Posterior cingulate gyrus (tissue), 11 donors: Measurements from ENCODE around the gene TMA16.
"Not testable (repeated sequence)": the region's sequence is repeated elsewhere in the genome, so short reads cannot be mapped to it uniquely, and the experiment has no call there.

ENCODE experiments used
- DNase-seq, 10 donors: peaks; one replicate each; pipeline versions ENCODE4 v3.0.0 to v3.0.0-alpha.2; 2020 to 2021; ENCODE audit warnings: mixed read lengths in 3 of 10
- intact Hi-C: fragments of 100-400 bp; cut with DNase I; formaldehyde crosslinking; loops from one replicate; pipeline ENCODE4 v1.15.1; 2023

Gene TMA16

DNA sequence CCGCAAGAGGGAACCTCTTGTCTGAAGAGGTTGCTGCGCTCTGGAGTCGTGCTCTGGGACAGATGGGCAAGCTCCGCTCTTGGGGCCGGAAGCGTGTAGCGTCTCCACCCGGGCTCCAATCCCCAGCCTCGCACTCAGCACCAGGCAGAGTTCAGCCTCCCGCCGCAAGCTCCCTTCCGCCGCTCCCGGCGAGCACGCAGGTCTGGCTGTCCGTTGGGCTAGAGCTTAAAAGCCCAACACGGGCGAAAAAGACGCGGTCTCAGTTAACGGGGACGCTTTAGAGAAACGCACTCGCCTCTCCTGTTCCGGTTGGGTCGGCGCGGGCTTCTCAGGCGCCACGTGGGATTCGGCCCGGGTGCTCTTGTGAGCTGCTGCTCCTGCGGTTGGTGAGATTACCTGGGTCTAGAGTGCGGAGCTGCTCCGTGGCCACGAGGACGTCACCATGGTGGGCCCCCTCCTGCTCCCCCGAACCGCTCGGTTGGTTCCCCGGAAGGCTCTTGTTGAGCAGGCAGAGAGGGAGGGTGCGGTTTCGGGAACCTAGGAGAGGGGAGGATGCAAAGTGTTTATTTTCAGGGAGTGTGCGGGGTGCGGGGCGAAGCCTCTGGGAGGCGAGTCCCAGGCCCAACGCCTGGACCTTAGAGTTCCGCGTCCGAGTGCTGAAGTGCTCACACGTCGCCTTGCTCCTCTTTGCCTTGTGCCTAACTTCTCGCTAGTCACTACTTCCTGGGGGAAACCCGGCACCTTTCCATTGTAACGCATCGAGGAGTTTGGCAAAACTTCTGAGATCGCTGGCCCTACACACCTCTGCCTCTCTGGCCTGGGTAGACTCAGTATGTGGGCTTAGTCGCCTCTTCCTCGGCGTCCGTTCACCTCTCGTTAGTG lies at the start of gene TMA16:
TSS of gene TMA16 (plus strand) at position 331 of the 882 bp plus-strand sequence. CDS start at position 443, 112 bp downstream.
- intact Hi-C loops: no loop called here
- peak; percentile 68 to 98 (median 84) for DNase-seq

DNA sequence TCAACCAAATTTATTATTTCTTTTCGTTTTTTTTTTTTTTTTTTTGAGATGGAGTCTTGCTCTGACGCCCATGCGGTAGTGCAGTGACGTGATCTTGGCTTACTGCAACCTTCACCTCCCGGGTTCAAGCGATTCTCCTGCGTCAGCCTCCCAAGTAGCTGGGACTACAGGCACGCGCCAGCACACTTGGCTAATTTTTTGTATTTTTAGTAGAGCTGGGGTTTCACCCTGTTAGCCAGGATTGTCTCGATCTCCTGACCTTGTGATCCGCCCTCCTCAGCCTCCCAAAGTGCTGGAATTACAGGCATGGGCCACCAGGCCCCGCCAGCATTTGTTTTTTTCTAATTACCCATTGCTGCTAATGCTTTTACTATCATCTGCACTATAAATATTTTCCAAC lies 47.5 kb upstream of the TMA16 start:
- DNase-seq, intact Hi-C loops: not testable (repeated sequence)

DNA sequence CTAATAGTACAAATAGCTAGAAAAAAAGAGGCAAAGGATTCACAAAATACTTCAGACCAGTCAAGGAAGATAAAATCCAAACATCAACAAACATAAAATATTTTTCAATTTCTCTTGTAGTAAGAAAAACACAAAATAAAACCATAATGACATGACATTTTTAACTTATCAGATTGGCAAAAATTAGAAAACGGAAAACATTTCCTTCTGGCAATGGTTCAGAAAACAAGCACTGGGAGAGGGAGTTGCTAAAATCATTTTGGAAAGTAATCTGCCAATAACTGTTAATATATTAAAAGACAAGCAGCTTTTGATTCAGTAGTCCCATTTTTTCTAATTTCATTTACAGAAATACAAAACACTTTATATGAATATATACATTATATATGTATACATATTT lies 47.0 kb upstream of the TMA16 start:
- intact Hi-C loops: no loop called here

DNA sequence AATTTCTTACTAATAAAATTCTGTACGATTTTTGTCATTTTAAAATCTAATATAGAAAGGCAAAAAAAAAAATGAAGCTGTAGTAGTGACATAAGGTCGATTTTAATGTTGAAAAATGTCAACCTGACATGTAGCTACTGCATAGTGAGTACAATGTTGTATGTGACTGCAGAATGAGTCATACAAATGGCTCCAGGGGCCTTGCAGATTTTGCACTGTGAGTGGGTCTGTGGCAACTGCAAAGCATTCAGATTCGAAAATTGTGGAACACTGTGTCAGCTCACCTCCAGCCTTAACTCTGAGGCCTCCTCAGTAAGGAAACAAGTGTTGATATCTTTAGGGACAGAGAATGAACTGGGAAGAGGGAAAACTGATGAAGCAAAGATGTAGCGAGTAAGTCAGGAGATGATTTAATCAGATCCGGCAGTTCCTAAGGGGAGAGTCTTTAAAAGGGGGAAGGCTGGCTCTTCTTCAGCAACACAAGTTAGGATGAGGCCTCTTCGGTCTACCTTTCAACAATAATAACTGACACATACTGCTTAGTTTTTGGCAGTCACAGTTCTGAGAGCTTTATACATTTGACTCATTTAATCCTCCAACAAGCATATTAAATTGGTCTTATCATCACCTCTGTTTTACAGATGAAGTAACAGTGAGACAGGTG lies 45.8 kb upstream of the TMA16 start:
- intact Hi-C loops: no loop called here
- DNase-seq: no peak

More for the DNA sequence above, 47.0 kb upstream of the TMA16 start:
- no peak for DNase-seq

DNA sequence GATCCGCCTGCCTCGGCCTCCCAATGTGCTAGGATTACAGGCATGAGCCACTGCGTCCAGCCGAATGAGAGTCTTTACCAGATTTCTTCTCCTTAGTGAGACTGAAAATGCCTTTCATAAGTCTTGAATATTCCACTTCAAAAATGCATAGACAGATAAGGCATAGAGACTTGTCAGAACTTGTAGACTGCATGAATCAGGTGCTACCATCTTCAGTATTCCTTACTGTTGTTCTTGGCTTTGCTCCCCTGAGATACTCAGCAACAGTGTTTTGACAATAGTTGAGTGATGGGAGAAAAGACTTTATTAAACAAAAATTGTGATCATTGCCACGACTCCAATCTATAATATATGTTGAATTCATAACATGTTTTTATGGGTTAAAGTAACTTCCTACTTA lies 31.9 kb upstream of the TMA16 start:
- intact Hi-C loops: no loop called here
- DNase-seq: no peak

DNA sequence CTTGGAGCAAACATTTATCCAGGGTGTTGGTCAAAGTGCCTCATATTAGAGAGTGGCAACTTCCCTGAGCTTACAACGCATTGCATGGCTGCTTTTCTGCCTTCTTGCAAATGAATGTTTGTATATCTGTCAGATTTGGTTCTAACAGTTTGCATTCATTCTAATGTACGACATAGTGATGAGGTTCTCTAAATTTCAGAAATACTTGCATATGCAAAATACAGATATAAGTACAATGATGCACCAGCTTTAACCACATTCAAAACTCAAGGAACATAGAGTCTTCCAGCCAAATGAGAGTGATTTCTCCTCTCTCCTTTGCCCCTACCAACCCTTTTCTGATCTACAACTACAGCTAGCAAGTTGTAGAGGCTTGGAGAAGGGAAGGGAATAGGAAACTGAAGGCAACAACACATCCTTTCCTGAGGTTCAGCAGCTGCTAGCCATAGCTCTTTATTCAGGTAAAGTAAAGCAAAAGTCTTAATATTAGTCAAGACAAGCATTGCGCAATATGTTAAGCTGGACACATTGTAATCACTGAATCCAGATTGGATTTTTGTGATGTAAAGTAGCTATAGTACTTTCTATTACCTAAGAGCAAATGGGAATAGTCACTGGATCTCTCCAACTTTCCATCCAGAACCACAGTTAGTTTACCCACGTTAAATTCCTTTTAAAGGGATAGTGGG lies 27.3 kb upstream of the TMA16 start:
- DNase-seq: no peak
- intact Hi-C loops: no loop called here

DNA sequence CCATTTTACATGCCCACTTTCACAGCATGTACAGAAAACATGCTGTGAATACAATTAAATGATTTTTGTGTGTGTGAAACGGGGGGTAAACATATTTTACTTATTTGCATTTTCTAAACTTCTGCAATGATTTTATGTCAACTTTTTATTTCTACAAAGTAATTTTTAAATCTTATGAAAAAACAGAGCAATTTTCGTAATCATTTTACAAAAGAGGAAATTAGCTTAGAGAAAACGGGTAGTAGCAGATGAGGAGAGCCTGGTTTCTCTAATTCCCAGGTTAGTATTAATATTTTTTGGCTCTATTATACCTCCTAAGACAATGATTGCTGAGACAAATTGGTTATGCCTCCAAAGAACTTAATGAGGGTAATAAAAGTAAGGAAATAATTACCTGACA lies 24.1 kb upstream of the TMA16 start:
- intact Hi-C loops: no loop called here

DNA sequence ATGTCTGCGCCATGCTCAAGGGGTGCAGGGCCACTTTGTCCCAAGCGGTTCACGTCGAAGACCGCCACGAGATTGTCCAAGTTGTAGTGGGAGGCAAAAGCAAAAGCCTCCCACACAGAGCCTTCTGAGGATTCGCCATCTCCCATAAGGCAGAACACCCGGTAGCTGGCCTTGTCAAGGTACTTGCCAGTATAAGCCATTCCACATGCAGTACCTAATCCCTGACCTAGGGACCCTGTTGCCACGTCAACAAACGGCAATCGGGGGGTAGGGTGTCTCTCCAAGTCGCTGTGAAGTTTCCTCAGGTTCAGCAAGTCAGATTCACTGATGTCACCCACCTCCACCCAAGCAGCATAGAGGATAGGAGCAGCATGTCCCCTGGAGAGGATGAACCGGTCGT lies 21.4 kb upstream of the TMA16 start:
- intact Hi-C loops: no loop called here
- peak in 1 of 10 donors; percentile 53 for DNase-seq

More for the DNA sequence above, 24.1 kb upstream of the TMA16 start:
- DNase-seq: no peak

DNA sequence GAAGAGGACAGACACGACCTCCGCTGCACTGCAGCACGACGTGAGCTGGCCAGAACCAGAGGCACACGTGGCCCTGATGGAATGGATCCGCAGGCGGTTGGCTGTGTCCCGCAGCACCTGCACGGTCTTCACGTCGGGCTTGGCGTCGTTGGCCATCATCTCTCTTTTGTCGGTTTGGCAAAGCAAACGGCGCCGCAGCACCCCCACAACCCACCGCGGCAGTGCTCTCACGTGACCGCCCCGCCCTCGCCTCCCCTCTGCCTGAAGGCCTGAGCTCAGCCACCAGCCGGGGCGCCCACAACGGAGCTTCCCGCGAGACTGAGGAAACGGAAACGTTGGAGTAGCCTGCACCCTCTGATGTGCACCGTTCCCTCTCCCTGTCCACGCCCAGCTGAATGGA lies 20.9 kb upstream of the TMA16 start, which contains the start of gene TKTL2:
TSS of gene TKTL2 (minus strand) at position 179 of the 400 bp plus-strand sequence. CDS start at position 159, 20 bp downstream.
- peak in 2 of 10 donors; percentile 63 to 72 for DNase-seq
- intact Hi-C loops: no loop called here

DNA sequence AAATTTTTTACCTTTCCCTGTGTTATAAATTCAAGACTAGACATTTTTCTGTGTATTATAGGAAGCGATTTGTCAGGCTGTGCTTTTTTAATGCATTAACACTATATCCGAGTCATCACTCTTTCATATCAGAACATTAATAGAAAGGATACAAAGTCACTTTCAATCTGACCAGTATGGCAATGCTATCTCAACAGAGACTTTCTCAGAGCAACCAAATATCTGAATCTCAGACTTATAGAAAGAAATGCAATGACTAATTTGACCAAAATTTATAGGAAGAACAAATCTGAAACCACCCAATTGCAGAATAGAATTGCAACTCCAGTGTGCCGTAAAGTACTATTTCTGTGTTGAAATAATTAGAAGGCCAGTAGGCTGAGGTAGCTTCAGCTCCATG lies 20.5 kb upstream of the TMA16 start:
- no peak for DNase-seq
- intact Hi-C loops: no loop called here

DNA sequence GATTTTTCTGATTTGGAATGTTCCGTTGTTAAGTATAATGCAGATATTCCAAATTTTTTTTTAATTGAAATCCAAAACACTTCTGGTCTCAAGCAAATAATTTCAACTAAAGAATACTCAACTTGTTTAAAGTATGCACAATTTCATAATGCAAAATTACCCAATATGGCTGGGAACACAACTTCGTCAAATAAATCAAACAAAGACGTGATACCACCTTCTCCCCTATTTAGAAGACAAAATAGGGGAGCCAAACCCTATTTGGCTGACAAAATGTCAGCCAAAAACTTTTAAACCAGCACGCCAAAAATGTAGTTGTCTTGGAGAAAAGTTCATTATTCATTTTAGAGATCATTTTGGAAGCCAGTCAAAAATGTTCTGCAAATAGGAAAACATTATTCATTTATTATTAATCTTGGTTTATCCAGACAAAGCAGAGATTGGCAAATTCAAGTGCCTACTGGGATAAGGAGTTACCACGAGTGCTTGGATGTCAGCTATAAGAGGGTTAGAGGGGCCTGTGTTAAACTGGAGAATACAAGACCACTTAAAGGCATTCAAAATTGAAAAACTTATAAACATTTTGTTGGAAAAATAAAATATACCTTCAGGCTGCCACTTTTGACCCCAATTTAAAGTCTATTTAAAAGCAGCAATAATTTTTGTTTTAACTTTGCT lies 17.6 kb upstream of the TMA16 start:
- no peak for DNase-seq

DNA sequence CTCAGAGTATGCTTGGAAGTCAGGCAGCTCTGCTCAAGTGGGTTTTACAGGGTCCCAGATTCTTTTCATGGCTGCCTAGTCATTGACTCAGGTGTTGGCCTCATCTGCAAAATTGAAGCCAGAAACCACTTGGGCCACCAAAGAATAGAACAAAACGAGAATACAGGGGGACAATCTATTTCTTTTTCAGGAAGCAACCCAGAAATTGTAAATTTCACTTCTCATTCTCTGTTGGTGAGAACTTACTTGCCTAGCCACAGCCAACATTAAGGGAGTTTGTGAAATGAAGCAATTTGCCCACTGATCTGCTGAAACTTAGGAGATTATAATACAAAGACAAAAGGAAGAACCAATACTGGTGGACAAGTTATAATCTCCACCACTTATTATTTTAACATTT lies 12.3 kb upstream of the TMA16 start:
- DNase-seq: no peak
- intact Hi-C loops: loop anchor here (10.0 kb wide), 2 partner anchors 273 to 1263 kb away; no protein-coding TSS in a partner anchor

More for the DNA sequence above, 17.6 kb upstream of the TMA16 start:
- intact Hi-C loops: no loop called here

DNA sequence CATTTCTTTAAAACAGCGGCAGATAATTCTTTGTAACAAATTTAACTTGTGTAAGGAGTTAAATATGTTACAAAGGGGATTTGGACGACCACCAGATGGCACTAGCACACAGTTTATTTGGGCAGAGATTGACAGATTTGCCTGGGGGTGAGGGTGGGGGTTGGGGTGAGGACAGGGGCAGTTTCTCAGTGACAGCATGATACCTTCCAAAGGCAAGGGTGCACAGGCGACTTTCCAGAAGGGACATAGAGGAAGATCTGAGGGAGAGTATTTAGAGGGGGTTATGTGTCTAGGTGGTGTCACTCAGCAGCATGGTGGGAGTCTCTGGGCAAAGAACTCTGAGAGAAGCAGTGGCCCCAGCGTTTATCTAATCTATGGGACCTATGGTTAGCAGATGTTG lies 9.6 kb upstream of the TMA16 start:
- intact Hi-C loops: loop anchor here (1.0 to 10.0 kb wide), 4 partner anchors 59 to 1260 kb away; no protein-coding TSS in a partner anchor

DNA sequence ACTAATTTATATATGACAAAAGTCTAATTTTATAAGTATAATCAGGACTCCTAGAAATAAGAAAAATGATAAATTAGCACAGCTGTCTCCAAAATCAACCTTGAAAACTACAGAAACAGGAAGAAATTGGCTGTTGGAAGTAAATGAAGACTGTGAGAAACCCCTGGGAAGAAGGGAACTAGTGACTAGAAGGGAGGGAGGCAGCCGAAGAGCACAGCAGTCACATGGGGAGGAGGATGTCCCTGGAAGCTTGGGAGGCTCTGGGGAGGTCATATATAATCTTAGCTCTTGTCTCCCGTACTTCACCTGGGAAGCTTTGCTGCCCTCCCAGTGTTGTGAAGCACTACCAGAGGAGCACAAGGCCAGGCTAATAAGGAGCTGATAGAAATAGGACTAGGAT lies 8.9 kb upstream of the TMA16 start:
- DNase-seq: no peak
- intact Hi-C loops: loop anchor here (1.0 to 10.0 kb wide), 3 partner anchors 59 to 1259 kb away; no protein-coding TSS in a partner anchor

More for the DNA sequence above, 9.6 kb upstream of the TMA16 start:
- peak in 4 of 10 donors; percentile 23 to 56 (median 44) for DNase-seq

DNA sequence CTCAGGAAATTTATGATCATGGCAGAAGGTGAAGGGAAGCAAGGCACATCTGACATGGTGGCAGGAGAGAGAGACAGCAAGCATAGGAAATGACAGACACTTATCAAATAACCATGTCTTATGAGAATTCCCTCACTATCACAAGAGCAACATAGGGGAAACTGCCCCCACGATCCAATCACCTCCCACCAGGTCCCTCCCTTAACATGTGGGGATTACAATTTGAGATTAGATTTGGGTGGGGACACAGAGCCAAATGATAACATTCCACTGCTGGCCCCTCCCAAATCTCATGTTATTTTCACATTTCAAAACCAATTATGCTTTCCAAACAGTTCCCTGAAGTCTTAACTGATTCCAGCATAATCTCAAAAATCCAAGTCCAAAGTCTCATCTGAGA lies 8.2 kb upstream of the TMA16 start:
- intact Hi-C loops: loop anchor here (10.0 kb wide), 2 partner anchors 268 to 1258 kb away; no protein-coding TSS in a partner anchor
- DNase-seq: no peak

DNA sequence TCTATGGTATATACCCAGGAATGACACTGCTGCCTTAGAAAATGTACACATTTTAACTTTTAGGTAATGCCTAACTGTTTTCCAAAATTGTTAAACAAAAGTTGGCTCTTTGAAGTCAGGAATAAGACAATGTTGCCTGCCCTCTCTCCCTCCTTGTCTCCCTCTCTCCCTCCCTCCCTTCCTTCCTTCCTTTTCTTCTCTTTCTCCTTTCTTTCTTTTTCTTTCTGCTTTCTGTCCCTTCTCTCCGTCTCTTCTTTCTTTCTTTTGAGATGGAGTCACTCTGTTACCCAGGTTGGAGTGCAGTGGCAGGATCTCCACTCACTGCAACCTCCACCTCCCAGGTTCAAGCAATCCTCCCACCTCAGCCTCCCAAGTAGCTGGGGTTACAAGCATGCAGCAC lies 4.6 kb upstream of the TMA16 start:
- no peak for DNase-seq
- intact Hi-C loops: loop anchor here (10.0 kb wide), 2 partner anchors 265 to 1255 kb away; no protein-coding TSS in a partner anchor

DNA sequence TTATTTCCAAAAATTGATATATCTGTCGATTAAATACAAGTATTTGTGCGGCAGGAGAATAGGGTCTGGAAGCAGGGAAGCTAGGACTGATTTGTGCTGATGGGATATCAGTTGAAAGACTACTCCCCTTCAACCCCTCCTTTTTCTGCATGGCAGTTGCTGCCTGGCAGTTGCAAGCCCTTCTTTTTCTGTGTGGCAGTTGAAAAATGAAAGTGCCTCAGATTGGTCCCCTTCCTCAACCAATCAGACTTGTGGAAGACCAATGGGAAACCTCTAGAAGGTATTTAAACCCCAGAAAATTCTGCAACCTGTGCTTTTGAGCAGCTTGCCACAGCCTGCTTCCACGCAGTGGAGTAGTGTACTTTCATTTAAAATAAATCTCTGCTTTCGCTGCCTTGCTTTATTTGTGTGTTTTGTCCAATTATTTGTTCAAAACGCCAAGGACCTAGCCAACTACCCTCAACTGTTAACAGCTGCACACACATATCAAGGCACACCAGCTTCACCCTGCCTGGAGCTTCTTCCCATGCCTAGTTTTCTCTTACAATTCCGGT lies 1.5 kb upstream of the TMA16 start:
- no peak for DNase-seq

DNA sequence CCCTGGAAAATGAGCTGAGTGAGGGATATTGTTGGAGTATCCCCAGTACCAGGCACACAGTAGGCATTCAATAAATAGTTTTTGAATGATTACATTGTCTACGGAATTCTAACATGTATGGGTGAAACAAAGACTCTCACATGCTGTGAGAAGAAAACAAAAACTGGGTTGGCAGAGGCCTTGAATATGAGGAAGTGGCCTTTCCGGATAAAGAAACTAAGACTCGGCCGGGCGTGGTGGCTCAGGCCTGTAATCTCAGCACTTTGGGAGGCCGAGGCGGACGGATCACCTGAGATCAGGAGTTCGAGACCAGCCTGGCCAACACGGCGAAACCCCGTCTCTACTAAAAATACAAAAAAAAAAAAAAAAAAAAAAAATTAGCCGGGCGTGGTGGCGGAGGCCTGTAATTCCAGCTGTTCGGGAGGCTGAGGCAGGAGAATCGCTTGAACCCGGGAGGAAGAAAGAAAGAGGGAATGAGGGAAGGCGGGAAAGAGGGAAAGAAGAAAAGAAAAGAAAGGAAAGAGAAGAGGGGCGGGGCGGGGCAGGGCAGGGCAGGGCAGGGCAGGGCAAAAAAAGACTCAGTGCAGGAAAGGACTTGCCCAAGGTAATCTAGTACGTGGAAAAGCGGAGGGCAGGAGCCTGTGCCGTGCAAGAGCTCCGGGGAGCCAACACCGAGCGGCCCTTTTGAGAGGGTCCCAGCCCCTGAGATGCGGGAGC lies 689 bp upstream of the TMA16 start:
- intact Hi-C loops: no loop called here
- DNase-seq: no peak

More for the DNA sequence above, 1.5 kb upstream of the TMA16 start:
- intact Hi-C loops: no loop called here

DNA sequence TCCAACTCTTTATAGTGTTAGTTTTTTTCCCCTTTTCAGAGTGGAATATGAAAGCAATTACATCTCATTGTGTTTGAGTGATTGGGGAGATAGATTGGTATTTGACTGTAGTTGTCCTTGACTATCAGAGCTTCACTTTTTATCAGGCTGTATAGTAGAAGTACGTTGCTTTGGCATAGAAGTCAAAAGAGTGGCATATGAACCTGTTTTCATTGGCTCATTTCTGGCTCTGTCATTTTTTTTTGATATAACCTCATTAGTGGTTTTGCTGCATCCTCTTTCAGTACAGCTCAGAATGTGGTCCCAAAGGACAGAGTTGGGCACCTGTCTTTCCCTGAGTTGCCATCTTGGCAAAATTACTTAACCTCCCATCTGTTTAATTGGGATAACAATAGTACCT lies 1.4 kb downstream of the TMA16 start:
- intact Hi-C loops: no loop called here
- DNase-seq: no peak
